Stimulated activated CD8-positive, alpha-beta memory T cell treated with anti-CD3 and anti-CD28 coated beads, Interleukin-15, amount 100 ng/mL, for 48 hours (primary cell): Measurements from ENCODE around the gene CEP164.

Experiments
- DNase-seq, 2 donors: peaks; one replicate each; pipeline ENCODE4 v3.0.0-alpha.2; 2020; ENCODE audit warnings: low read depth in 2 of 2

CEP164 gene

DNA sequence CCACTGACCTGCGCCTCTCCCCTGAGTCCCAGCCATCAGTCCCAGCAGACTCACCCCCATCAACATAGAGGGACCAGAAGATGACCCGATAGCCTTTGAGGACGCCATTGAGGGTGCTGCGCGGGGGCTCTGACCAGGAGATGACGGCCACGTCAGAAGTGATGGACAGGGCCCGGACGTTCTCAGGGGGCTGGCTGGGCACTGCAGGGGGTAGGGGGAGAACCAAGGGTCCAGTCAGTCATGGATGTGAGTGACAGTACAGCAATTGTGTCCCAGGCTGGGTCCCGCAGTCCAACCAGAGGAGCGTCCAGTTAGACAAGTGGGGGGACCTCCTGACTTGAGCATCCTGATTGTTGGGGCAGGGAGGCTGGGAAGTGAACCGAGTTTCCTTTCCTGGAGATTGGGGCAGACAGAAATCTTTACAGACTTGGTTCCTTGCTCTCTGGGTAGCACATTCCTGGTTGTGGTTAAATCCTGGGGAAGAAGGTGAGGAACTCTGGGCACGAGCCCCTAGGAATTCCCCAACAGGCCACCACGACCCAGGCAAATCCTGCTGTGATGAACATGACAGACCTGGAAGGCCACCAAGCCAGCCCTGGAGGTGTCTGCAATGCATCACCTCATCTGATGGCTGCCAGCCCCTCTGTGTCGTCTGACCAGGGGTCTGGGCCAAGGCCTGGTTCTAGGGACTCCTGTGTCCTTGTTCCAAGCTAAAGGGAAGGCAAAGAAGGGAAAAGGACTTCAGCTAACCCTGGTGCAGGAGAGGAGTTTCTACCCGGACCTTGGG, 133.9 kb downstream of the CEP164 start:
- no peak for DNase-seq

DNA sequence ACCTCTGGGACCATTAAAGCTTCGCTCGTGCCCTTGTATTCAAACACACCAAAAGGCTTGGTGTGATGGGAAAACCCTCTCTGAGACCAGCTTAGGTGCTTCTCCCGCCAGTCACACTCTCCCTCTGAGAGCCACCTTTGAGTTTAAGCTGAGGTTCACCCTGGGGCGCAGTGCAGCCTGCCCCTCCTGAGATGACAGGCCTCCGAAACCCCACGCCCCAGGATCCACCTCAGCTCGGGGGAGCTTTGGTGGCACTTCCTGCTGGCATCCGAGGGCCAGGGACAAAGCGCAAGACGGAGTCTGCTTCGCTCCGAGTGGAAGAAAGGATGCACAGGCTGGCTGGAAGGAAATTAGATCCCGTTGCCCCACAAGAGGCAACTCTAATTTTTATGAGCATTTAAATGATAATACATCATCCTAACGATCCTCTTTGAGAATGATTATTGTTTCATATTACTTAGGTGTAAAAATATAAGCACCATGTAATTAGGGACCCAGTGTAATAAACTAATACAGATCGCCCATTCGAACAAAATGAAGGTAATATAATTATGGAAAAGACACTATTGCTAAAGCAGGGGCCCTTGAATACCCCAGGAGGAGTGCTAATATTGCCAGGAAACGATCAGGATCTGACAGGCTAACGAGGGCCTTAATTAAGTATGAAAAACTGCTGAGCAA, 134.7 kb downstream of the CEP164 start:
- DNase-seq: no peak

DNA sequence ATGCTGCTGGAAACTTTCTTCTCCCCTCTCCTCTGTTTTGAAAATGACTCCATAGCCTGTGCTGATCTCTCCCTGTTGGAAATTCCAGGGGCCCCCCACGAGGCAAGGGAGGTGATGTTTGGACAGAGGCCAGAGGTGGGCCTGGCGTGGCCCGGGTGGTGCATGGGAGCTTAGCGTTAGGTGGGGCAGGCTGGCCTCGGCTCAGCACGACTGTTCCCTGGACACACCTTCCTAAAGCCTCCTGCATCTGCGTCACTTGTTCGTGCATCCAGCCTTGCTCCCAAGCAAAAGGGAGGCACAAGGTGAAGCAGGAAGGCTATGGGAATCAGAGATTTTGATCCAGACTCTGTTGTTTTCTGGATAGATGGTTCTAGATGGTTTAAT, 135.2 kb downstream of the CEP164 start:
- DNase-seq: no peak
